ENCODE measurements around the gene MED19. TPM values are rescaled to one million over a fixed set of nuclear protein-coding genes. Genes with fewer than 3 reads are reported as not detected.

The MED19 gene
- total and polyA plus RNA-seq, 2 donors (not counting 1 experiment from before 2014, with no cell fraction given): 9.3 to 15.0 TPM

- Histone ChIP-seq H3K79me2 (ENCODE audit: control insufficient read depth, insufficient read depth, low read length) (peaks cover 50% of the 10 kb centered on the region), H3K27ac (ENCODE audit: low read length in 2 of 2) (no peak overlapping the region), H3K9me3 (ENCODE audit: control extremely low read depth in 1 of 3, control insufficient read depth in 2 of 3, insufficient read depth in 1 of 3, low read length in 2 of 3) (no peaks in the 10 kb centered on the region), H4K20me1 (ENCODE audit: control insufficient read depth, insufficient read depth, low read length, poor library complexity, severe bottlenecking) (peaks cover 7% of the 10 kb centered on the region), H3K27me3 (replicated peaks in 1 of 4; ENCODE audit: control extremely low read depth in 1 of 4, control insufficient read depth in 3 of 4, insufficient read depth in 4 of 4, low read length in 3 of 4) (no peaks in the 10 kb centered on the region), H3K4me3 (ENCODE audit: control extremely low read depth in 1 of 5, extremely low read depth in 1 of 5, insufficient read depth in 1 of 5, low read depth in 2 of 5, low read length in 4 of 5) (no peak overlapping the region), H3K36me3 (replicated peaks in 1 of 2; ENCODE audit: control extremely low read depth in 1 of 2, control insufficient read depth in 1 of 2, extremely low read depth in 1 of 2, insufficient read depth in 2 of 2, low read length in 1 of 2) (peaks cover 0 to 31% of the 10 kb centered on the region in 2 experiments), H2AFZ (ENCODE audit: insufficient read depth, low read depth, low read length, poor library complexity, severe bottlenecking) (no peak overlapping the region), H3K4me1 (ENCODE audit: control insufficient read depth in 2 of 2, insufficient read depth in 2 of 2, low read length in 2 of 2) (peaks cover 0 to 4% of the 10 kb centered on the region in 2 donors), H3K4me2 (replicated peaks; ENCODE audit: low read depth, low read length, poor library complexity, severe bottlenecking) (no peak overlapping the region), H3K9ac (ENCODE audit: low read length) (no peak overlapping the region)
- Mint-ChIP-seq H3K27me3 (no peaks in the 10 kb centered on the region), H3K4me3 (no peak overlapping the region), H3K4me1 (peaks cover 4% of the 10 kb centered on the region), H3K9me3 (ENCODE audit: insufficient read depth) (no peaks in the 10 kb centered on the region), H3K27ac (peak overlapping the region; percentile 15)
- ChIA-PET CTCF (interaction anchor here (0.6 to 1.4 kb wide), 3 partner anchors 16 to 208 kb away, joined by 3 read pairs; partner anchors contain the start of gene BTBD18), POLR2A (no interaction called here)
- no peak for TF ChIP-seq EZH2 (IDR thresholded peaks at IDR 0.05; ENCODE audit: borderline replicate concordance, insufficient read depth, low read depth, low read length, poor library complexity, severe bottlenecking)
- TF ChIP-seq CTCF (IDR thresholded peaks at IDR 0.05): no peak
- WGBS (ENCODE audit: insufficient coverage): 90% methylated on average over 2 of the region's 3 CpGs
- no peak for ATAC-seq (ENCODE audit: low read depth)
- intact Hi-C loops (cut with micrococcal nuclease): no loop called here
- DNase-seq: no peak
These were observed 23.7 kb upstream of the MED19 start for GRCh38 chr11:57735619-57736298.

- no peak overlapping the region for H3K27ac Mint-ChIP-seq
- Histone ChIP-seq H3K27ac (ENCODE audit: low read length in 2 of 2) (peak overlapping the region in 1 of 2 donors; percentile 6), H3K9me3 (ENCODE audit: control extremely low read depth in 1 of 3, control insufficient read depth in 2 of 3, insufficient read depth in 1 of 3, low read length in 2 of 3) (no peaks in the 10 kb centered on the region), H3K9ac (ENCODE audit: low read length) (no peak overlapping the region), H3K36me3 (replicated peaks in 1 of 2; ENCODE audit: control extremely low read depth in 1 of 2, control insufficient read depth in 1 of 2, extremely low read depth in 1 of 2, insufficient read depth in 2 of 2, low read length in 1 of 2) (peaks cover 0 to 20% of the 10 kb centered on the region in 2 experiments), H4K20me1 (ENCODE audit: control insufficient read depth, insufficient read depth, low read length, poor library complexity, severe bottlenecking) (peaks cover 7% of the 10 kb centered on the region), H3K27me3 (replicated peaks in 1 of 4; ENCODE audit: control extremely low read depth in 1 of 4, control insufficient read depth in 3 of 4, insufficient read depth in 4 of 4, low read length in 3 of 4) (no peaks in the 10 kb centered on the region), H3K79me2 (ENCODE audit: control insufficient read depth, insufficient read depth, low read length) (peaks cover 70% of the 10 kb centered on the region), H3K4me2 (replicated peaks; ENCODE audit: low read depth, low read length, poor library complexity, severe bottlenecking) (no peak overlapping the region), H3K4me3 (ENCODE audit: control extremely low read depth in 1 of 5, extremely low read depth in 1 of 5, insufficient read depth in 1 of 5, low read depth in 2 of 5, low read length in 4 of 5) (no peak overlapping the region), H2AFZ (ENCODE audit: insufficient read depth, low read depth, low read length, poor library complexity, severe bottlenecking) (no peak overlapping the region), H3K4me1 (ENCODE audit: control insufficient read depth in 2 of 2, insufficient read depth in 2 of 2, low read length in 2 of 2) (no peaks in the 10 kb centered on the region)
- no peaks in the 10 kb centered on the region for H3K9me3 Mint-ChIP-seq (ENCODE audit: insufficient read depth)
- DNase-seq (no peak), ATAC-seq (ENCODE audit: low read depth) (no peak)
- H3K27me3 Mint-ChIP-seq: no peaks in the 10 kb centered on the region
- ChIA-PET CTCF (no interaction called here), POLR2A (interaction anchor here (1.0 kb wide), 1 partner anchor 9 kb away, joined by 3 read pairs; the partner anchor contains the start of gene SELENOH)
- no CpG with 5 or more reads among the region's 1 CpG for WGBS (ENCODE audit: insufficient coverage)
- H3K4me3 Mint-ChIP-seq: no peak overlapping the region
- TF ChIP-seq CTCF (IDR thresholded peaks at IDR 0.05) (no peak), EZH2 (IDR thresholded peaks at IDR 0.05; ENCODE audit: borderline replicate concordance, insufficient read depth, low read depth, low read length, poor library complexity, severe bottlenecking) (no peak)
- peaks cover 10% of the 10 kb centered on the region for H3K4me1 Mint-ChIP-seq
- intact Hi-C loops (cut with micrococcal nuclease): no loop called here
These were observed 20.6 kb upstream of the MED19 start for GRCh38 chr11:57732661-57733060.

Measured in B cell (primary cell).